IPS-NIHi7 (cell line): ENCODE results near the gene P2RX7.
"Not testable (repeated sequence)": the region's sequence is repeated elsewhere in the genome, so short reads cannot be mapped to it uniquely, and the experiment has no call there.

Experiments used
- DNase-seq: peaks from one replicate; pipeline ENCODE4 v3.0.0; 2012; ENCODE audit warnings: mixed read lengths; ENCODE audit errors: extremely low spot score

P2RX7 gene

DNA sequence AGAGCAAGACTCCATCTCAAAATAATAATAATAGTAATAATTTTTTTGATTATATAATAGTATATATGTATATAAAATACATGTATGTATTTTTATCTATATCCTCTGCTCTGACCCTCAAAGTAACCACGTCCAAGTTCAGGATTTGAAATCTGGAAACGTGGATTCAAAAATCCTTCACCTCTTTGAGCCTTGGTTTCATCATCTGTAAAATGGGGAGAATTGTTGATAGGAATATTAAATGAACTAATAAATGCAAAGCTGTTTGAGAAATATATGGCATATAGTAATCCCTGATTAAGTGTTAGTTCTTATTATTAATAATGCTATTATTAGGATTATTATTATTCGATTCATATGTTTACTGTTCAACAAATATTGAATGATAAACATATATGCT lies 2.6 kb downstream of the P2RX7 start:
- no peak for DNase-seq

DNA sequence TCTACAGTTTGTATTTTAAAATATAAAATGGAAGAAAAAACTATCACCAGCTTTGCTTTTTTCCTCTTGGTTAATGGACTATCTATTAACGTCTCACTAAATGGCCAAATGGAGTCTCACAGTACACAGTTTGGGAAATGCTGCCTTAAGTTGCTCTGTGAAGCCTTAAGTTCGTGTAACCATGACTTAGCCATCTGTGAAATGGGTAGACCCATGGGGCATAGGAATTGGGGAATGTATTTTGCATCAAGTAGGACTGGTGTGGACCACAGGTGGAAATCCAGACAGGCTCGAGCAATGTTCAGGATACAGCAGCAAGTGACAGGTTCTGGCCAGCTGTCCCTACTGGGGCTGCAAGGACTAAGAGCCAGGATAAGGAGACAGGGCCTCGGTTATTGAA lies 4.8 kb downstream of the P2RX7 start:
- DNase-seq: no peak

DNA sequence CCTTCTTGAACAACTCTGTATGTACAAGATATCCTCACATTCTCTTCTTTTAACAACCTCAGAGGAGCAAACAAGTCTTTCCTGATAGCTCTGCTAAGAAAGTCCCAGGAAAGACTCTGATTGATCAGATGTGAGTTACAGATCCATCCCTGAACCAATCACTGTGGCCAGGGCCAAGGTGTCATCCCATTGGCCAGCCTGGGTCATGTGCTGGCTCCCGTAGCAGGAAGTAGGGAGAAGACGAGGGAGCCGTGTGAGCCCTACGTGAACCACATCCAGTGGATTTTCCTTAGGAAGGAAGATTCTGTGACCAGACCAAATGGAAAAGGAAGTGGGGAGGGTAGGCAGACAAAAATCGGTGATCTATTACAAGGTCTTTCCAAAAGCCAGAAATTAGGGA lies 5.6 kb downstream of the P2RX7 start:
- DNase-seq: peak; percentile 31

DNA sequence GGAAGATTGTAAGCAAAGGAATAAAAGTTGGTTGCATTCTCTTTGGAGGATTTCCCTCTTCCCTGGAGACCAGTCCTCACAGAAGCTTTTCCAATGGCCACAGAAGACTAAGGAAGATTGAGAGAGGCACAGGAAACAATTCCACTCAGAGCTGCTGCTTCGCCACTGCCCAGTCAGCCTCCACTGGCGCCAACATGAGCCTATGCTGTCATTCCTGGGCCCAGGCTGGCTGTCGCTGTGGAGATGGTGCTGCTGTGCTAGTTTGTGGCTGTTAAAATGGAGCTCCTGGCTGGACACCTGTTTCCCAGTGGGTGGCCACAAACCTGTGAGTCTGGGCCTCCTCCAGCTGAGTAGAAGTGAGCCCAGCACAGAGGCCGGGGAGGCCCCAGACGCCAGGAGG lies 6.6 kb downstream of the P2RX7 start:
- DNase-seq: no peak

DNA sequence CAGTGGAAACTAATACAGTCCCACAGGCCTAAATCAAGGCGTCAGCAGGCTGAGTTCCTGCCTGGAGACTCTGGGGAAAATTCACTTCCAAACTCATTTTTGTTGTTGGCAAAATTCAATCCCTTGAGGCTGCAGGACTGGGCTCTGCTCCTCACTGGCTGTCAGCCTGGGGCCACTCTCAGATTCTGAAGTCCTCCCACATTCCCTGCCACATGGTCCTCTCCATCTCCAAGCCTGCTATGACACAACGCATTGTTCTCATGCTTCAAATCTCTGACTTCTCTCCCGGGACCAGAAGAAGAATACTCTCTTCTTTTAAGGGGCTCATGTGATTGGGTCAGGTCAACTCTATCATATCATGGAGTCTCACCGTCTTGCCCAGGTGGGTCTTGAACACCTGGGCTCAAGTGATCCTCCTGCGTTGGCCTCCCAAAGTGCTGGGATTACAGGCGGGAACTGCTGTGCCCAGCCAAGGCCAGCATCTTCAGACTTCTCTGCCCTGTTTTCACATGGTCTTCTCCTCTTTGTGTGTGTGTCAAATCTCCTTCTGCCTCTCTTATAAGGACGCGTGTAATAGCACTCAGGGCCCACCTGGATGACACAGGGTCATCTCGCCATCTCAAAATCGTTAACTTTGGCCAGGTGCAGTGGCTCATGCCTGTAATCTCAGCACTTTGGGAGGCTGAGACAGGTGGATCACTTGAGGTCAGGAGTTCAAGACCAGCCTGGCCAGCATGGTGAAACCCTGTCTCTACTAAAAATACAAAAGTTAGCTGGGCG lies 9.7 kb downstream of the P2RX7 start:
- DNase-seq: no peak

DNA sequence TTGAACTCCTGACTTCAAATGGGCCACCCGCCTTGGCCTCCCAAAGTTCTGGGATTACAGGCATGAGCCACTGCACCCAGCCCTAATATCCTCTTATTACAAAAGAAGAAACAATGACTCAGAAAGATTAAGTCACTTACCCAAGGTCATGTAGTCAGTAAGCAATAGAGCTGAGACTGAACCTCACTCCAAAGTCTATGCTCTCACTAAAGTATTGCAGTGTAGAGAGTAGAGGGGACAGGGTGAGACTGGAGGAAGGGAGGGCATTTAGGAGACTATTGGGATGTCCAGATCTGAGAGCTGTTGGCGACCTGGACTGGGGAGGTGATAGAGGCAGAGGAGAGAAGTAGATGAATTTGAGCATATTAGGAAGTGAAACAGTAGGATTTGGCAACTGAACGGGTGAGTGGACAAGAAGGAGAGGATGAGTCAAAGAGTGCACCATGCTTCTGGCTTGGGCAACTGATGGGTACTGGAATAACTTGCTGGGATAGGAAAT lies 11.8 kb downstream of the P2RX7 start:
- no peak for DNase-seq

DNA sequence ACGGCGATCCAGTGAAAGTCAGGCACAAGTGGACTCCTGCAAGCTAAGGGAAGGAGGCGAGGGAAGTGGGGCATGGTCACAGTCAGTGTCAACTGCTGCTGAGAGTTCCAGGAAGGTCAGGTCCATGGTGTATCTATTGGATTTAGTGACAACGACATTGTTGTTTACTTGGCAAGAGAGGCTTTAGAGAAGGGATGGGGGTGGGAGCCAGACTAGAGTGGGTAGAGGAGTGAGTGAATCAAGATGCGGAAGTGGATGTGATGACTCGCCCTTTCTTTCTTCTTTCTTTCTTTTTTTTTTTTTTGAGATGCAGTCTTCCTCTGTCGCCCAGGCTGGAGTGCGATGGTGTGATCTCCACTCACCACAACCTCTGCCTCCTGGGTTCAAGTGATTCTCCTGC lies 12.5 kb downstream of the P2RX7 start:
- DNase-seq: no peak

DNA sequence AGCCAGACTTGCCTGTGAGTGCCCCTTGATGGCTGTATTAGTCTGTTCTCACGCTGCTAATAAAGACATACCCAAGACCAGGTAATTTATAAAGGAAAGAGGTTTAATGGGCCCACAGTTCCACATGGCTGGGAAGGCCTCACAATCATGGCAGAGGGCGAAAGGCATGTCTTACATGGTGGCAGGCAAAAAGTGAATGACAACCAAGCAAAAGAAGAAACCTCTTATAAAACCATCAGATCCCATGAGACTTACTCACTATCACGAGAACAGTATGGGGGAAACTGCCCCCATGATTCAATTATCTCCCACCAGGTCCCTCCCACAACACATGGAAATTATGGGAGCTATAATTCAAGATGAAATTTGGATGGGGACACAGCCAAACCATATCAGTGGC lies 16.6 kb downstream of the P2RX7 start:
- DNase-seq: not testable (repeated sequence)

DNA sequence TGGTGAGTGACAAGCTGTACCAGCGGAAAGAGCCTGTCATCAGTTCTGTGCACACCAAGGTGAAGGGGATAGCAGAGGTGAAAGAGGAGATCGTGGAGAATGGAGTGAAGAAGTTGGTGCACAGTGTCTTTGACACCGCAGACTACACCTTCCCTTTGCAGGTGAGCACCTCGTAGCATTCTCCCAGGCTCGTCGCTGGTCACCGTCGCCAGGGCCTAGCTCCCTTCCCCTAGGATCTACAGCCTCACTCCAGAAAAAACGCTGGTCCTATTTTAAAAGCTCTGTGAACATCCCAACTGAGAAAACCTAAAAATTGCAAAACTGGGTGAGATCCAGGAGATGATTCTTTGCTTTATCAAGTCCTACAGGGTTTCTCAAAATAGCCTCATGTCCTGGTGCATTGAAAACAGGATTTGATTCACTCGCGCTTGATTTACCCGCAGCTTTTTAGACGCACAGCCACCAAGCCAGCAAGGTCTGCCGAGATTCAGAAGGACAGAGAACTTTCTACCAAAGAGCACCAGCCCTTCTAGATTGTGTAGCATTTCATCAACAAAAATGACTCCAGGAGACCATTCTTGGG lies 22.2 kb downstream of the P2RX7 start:
- DNase-seq: no peak

DNA sequence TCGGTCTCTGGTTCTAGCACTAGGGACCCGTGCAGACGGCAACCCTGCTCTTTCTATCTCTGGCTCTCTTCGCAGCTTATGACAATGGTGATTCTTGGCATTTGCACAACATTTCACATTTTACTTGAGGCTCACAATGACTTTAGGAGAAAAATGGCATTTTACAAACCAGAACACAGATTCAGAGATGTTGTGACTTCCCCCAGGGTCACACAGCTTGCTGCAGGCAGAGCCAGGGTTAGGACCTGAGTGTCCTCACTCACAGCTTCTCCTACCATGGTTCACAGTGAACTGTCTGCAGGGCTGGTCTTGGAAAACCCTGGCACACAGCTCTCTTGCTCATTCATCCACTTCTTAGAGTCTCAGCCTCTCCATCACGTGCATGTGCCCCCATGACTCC lies 23.7 kb downstream of the P2RX7 start:
- DNase-seq: no peak

DNA sequence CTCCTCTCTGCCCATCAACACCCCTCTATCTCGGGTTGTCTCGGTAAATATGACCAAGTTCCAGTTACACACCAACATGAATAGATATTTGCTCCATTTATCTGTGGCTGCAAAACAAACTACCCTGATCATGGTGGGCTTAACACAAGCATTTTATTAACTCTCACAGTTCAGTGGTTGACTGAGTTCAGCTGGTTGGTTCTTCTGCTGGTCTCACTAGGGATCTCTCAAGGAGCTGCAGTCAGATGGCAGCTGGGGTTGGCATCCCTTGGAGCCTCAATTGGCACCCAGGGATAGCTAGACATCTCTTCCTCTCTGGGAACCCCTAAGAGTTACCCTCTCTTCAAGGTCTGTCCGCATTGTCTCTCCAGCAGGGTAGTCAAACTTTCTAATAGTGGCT lies 25.4 kb downstream of the P2RX7 start:
- no peak for DNase-seq

DNA sequence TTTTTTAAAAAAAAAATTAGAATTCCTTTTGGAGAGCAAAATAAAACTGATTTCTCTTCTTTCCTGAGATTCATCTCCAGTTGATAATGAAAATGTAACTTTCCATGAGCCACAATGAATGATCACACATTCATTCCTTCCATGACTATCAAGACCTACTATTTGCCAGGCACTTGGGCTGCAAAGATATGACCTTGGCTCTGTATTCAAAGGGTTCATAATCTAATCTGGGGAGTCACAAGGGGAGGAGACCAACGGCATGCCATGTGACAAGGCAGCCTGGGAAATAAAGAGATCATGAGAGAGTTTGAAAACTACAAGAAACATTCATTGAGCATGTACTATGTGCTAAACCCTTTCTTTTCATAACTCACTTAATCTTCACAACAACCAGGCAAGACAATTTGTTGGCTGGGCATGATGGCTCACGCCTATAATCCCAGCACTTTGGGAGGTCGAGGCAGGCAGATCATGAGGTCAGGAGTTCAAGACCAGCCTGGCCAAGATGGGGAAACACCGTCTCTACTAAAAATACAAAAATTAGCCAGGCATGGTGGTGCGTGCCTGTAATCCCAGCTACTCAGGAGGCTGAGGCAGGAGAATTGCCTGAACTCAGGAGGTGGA lies 26.2 kb downstream of the P2RX7 start:
- not testable (repeated sequence) for DNase-seq

DNA sequence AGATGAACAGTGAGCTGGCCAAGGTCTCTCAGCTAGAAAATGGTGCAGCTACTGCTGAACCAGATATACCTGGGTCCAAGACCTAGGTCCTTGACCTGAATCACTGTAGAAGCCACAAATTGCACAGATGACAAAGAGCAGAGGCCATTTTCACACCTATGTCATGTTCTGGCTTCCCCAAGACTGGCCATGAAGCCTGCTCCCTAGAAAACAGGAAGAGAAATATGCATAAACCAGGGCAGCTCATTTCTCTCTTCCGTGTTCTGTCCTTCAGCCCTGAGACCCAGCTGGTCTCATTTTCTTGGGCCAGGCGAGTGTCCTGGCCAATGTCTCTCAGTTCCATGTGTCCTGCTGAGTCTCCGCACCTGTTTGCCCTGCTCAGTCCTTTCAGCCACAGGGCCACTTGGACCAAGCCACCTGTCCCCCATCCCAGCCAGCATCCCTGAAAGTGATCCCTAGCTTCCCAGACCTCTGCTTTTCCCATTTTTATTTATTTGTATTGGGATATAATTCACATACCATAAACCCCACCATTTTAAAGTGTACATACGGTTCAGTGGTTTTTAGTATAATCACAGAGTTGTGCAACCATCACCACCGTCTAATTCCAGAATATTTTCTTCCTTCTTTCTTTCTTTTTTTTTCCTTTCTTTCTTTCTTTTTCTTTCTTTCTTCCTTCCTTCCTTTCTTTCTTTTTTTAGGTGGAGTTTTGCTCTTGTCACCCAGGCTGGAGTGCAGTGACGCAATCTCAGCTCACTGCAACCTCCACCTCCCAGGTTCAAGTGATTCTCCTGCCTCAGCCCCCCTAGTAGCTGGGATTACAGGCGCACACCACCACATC lies 27.0 kb downstream of the P2RX7 start:
- DNase-seq: no peak

DNA sequence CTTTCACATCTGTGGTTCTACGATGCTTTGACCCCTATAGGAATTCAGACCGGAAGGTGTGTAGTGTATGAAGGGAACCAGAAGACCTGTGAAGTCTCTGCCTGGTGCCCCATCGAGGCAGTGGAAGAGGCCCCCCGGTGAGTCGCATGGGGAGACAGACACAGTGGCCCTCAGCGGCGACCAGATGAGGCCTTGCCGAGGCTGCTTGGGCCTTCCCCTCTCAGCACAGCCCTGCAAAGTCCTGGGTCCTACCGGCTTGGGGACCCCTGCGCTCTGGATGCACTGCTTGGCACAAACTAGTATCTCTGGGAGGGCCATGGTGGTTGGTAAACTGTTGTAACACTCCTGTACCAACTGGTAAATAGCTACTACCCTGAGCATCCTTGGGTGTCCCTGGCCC lies 29.7 kb downstream of the P2RX7 start:
- DNase-seq: no peak

DNA sequence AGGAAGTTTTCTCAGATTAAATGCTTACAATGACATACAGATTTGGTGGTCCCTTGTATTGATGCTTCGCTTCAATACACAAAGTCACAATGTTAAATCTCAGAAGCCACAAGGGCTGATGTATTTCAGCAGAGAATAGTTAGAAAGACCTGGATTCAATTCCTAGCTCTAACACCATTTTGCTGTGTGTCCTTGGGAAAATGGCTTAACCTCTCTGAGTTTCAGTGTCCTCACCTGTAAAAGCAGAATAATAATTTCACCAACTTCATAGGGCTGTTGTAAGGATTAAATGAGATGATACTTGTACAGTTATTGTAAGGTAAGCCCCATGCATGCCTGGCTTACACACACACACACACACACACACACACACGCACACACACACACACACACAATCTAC lies 30.3 kb downstream of the P2RX7 start:
- no peak for DNase-seq

DNA sequence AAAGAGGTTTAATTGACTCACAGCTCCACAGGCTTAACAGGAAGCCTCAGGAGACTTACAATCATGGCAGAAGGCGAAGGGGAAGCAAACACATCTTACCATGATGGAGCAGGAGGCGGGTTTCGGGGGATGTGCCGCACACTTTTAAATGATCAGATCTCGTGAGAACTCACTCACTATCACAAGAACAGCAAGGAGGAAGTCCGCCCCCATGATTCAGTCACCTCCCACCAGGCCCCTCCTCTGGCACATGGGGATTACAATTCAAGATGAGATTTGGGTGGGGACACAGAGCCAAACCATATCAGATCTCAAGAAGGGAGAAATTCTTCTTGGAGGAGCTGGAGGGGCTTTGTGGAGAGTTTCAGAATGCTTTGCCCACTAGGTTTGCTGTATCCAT lies 32.2 kb downstream of the P2RX7 start:
- DNase-seq: not testable (repeated sequence)

DNA sequence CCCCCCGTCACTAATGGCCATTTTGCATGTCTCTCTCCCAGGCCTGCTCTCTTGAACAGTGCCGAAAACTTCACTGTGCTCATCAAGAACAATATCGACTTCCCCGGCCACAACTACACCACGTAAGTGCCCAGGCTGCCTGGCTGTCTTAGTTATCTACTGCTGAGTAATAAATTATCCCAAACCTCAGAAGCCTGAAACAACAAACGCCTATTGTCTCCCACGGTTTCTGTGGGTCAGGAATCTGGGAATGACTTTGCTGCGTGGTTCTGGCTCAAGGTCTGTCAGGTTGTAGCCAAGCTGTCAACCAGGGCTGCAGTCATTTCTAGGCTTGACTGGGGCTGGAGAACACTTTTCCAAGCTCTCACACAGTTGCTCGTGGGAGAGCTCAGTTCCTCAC lies 32.6 kb downstream of the P2RX7 start:
- DNase-seq: no peak

DNA sequence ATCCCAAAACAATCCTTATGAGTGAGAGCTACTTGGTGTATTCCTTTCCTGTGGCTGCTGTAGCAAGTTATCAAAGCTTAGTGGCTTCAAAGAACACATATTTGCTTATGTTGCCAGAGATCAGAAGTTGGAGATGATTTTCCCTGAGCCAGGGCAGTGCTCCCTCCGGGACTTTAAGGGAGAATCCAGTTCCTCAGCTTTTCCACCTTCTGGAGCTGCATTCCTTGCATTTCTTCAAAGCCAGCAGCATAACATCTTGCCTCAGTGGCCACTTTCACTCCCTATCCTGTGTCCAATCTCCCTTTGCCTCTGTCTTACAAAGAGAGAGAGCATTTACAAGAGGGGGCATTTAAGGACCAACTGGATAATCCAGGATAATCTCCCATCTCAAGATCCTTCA lies 33.7 kb downstream of the P2RX7 start:
- DNase-seq: no peak

DNA sequence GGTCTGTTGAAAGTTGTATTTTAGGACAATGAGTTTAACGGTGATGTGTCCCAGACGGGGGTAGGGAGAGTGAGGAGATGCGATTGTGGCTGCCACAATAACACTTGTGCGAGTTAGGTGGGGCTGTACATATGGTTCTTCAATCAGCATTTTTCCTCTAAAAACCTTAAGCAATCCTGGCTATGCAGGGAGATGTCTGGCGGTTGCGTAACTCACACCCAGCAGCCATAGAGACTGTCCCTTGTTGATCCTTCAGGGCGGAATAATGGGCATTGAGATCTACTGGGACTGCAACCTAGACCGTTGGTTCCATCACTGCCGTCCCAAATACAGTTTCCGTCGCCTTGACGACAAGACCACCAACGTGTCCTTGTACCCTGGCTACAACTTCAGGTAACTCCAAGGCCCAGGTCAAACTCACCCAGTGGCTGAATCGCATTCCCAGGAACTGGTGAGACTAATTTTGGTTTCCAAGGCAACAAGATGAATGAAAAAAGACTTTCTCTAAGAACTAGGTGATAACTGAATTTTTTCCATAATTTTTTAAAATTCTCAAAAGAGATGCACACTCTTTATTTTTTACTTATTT lies 34.6 kb downstream of the P2RX7 start:
- no peak for DNase-seq

DNA sequence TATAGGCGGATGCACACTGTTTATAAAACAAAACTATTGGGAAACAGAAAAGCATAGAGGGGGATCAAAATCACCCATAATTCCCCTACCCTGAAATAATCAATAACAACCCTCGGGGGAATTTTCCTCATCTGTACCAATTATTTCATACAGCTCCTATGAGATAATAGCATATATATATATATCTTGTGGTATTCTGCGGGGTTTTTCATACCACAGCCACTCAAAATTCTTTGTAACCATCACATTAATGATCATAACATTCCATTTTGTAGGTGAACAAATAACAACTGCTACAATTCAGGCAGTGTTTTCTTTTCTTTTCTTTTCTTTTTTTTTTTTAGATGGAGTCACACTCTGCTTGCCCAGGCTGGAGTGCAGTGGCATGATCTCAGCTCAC lies 35.3 kb downstream of the P2RX7 start:
- DNase-seq: no peak

DNA sequence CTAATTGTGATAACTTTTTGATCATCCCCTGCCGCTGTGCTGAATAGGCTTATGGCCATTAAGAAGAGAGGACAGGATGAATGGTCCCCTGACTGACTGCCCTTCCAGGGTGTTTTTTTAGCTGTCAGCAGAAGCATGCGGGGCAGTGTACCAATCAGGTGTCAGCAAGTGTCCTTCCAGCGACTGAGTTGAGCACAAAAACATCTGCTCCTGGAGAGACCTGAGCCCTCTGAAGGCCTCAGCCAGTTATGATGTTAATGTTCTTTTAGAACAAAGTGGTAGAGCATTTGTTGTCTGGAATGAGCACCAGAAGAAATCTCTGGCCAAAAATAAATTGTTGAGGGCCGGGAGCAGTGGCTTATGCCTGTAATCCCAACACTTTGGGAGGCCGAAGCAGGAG lies 37.5 kb downstream of the P2RX7 start:
- DNase-seq: no peak
